SU-DHL-6 (cell line): ENCODE results near the gene ZFAND3.

Experiments
- H2AFZ ChIP-seq: fragments of 200-600 bp; sonication (generic); 2 replicates; pipeline ENCODE4 v1.6.1; 2014; ENCODE audit warnings: low read depth, mild to moderate bottlenecking, moderate library complexity, mixed read lengths, antibody characterized with exemption, low read length; ENCODE audit not compliant: severe bottlenecking
- H3F3A ChIP-seq: fragments of 200-600 bp; shearing (Covaris generic); 2 replicates; pipeline ENCODE4 v1.6.0; 2016; ENCODE audit warnings: antibody characterized with exemption, mild to moderate bottlenecking; ENCODE audit not compliant: insufficient read depth
- H3K27ac ChIP-seq: fragments of 200-600 bp; sonication (generic); 2 replicates; pipeline ENCODE4 v1.5.1; 2016; ENCODE audit warnings: low read depth, mild to moderate bottlenecking, low read length, moderate library complexity, mixed read lengths
- H3K27me3 ChIP-seq: fragments of 200-600 bp; sonication (generic), shearing (Covaris generic); 2 replicates; pipeline ENCODE4 v1.6.0; 2014; ENCODE audit warnings: mild to moderate bottlenecking, low read length
- H3K36me3 ChIP-seq: fragments of 200-600 bp; sonication (generic); 2 replicates; pipeline ENCODE4 v1.6.1; 2014; ENCODE audit warnings: mild to moderate bottlenecking, low read length, mixed read lengths
- H3K4me2 ChIP-seq: fragments of 300-600, 200-600 bp; shearing (Covaris generic), sonication (generic); 2 replicates; pipeline ENCODE4 v1.6.0; 2014; ENCODE audit warnings: low read length, low read depth, mild to moderate bottlenecking; ENCODE audit not compliant: poor library complexity, severe bottlenecking
- H3K4me3 ChIP-seq: fragments of 200-600 bp; sonication (generic); 2 replicates; pipeline ENCODE4 v1.5.1; 2014; ENCODE audit warnings: antibody characterized with exemption, low read length, mild to moderate bottlenecking, mixed read lengths; ENCODE audit not compliant: insufficient read depth, poor library complexity, severe bottlenecking
- H3K79me2 ChIP-seq: fragments of 200-600 bp; sonication (generic); 2 replicates; pipeline ENCODE4 v1.6.1; 2014; ENCODE audit warnings: mild to moderate bottlenecking, low read length, moderate library complexity; ENCODE audit not compliant: insufficient read depth
- H3K9ac ChIP-seq: fragments of 200-600 bp; sonication (generic); 2 replicates; pipeline ENCODE4 v1.7.0; 2014; ENCODE audit warnings: mild to moderate bottlenecking, low read length
- H3K9me2 ChIP-seq: fragments of 200-600 bp; sonication (generic); replicated peaks from 2 replicates; pipeline ENCODE4 v1.6.1; 2014; ENCODE audit warnings: low read length; ENCODE audit not compliant: insufficient read depth
- H3K9me3 ChIP-seq: fragments of 200-600 bp; sonication (generic); 2 replicates; pipeline ENCODE4 v1.6.1; 2014; ENCODE audit warnings: low read length, mixed read lengths; ENCODE audit not compliant: insufficient read depth
- H4K20me1 ChIP-seq: fragments of 200-600 bp; sonication (generic); 2 replicates; pipeline ENCODE4 v1.6.1; 2014; ENCODE audit warnings: low read depth, mild to moderate bottlenecking, antibody characterized with exemption, low read length, moderate library complexity, mixed read lengths
- EZH2phosphoT487 ChIP-seq: fragments of 200-600 bp; sonication (generic), shearing (Covaris generic); conservative IDR thresholded peaks from 2 replicates; pipeline ENCODE4 v1.6.1; 2018; ENCODE audit warnings: mild to moderate bottlenecking, antibody characterized with exemption, low read length, moderate library complexity, mixed read lengths
- TF ChIP-seq, protein P1 (sequence below): fragments of 200-600 bp; sonication (generic); IDR thresholded peaks from one replicate; pipeline ENCODE4 v1.5.1; 2017; ENCODE audit warnings: antibody characterized with exemption, mild to moderate bottlenecking, low read length, moderate library complexity; ENCODE audit not compliant: insufficient read depth, poor library complexity, severe bottlenecking

The ZFAND3 gene

GRCh38 chr6:38158762-38159350 is 339.3 kb downstream of the ZFAND3 start:
- Histone ChIP-seq H4K20me1 (no peaks in the 10 kb centered on the region), H3K4me3 (no peak overlapping the region), H3K79me2 (no peaks in the 10 kb centered on the region), H3K27ac (no peak overlapping the region), H2AFZ (no peak overlapping the region), H3K9ac (no peak overlapping the region), H3K36me3 (no peaks in the 10 kb centered on the region), H3K4me2 (no peak overlapping the region), H3F3A (no peaks in the 10 kb centered on the region), H3K9me2 (no peaks in the 10 kb centered on the region), H3K27me3 (no peaks in the 10 kb centered on the region), H3K9me3 (no peaks in the 10 kb centered on the region)
- TF ChIP-seq, protein P1, sequence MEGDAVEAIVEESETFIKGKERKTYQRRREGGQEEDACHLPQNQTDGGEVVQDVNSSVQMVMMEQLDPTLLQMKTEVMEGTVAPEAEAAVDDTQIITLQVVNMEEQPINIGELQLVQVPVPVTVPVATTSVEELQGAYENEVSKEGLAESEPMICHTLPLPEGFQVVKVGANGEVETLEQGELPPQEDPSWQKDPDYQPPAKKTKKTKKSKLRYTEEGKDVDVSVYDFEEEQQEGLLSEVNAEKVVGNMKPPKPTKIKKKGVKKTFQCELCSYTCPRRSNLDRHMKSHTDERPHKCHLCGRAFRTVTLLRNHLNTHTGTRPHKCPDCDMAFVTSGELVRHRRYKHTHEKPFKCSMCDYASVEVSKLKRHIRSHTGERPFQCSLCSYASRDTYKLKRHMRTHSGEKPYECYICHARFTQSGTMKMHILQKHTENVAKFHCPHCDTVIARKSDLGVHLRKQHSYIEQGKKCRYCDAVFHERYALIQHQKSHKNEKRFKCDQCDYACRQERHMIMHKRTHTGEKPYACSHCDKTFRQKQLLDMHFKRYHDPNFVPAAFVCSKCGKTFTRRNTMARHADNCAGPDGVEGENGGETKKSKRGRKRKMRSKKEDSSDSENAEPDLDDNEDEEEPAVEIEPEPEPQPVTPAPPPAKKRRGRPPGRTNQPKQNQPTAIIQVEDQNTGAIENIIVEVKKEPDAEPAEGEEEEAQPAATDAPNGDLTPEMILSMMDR, result no peak
- no peak for TF ChIP-seq EZH2phosphoT487

- Histone ChIP-seq H3F3A (no peaks in the 10 kb centered on the region), H3K79me2 (no peaks in the 10 kb centered on the region), H4K20me1 (no peaks in the 10 kb centered on the region), H3K27ac (no peak overlapping the region), H3K27me3 (no peaks in the 10 kb centered on the region), H3K4me2 (no peak overlapping the region), H2AFZ (no peak overlapping the region), H3K9me2 (no peaks in the 10 kb centered on the region), H3K36me3 (no peaks in the 10 kb centered on the region), H3K9me3 (no peaks in the 10 kb centered on the region), H3K9ac (no peak overlapping the region), H3K4me3 (no peak overlapping the region)
- TF ChIP-seq, protein P1, result no peak
- no peak for TF ChIP-seq EZH2phosphoT487
Measured at GRCh38 chr6:38159596-38159995, 340.1 kb downstream of the ZFAND3 start.

- Histone ChIP-seq H3K4me2 (no peak overlapping the region), H3K9me3 (no peaks in the 10 kb centered on the region), H3K27me3 (no peaks in the 10 kb centered on the region)
Measured at GRCh38 chr6:38160831-38161230, 341.3 kb downstream of the ZFAND3 start.

More at GRCh38 chr6:38160831-38161230, 341.3 kb downstream of the ZFAND3 start:
- H3K9ac ChIP-seq, result no peak overlapping the region
- H3K79me2 ChIP-seq, result no peaks in the 10 kb centered on the region
- no peak overlapping the region for H2AFZ ChIP-seq
- H3K9me2 ChIP-seq, result no peaks in the 10 kb centered on the region
- H3K27ac ChIP-seq, result no peak overlapping the region
- no peaks in the 10 kb centered on the region for H4K20me1 ChIP-seq
- TF ChIP-seq EZH2phosphoT487, result no peak
- TF ChIP-seq, protein P1, result no peak
- no peaks in the 10 kb centered on the region for H3F3A ChIP-seq
- H3K4me3 ChIP-seq, result no peak overlapping the region
- no peaks in the 10 kb centered on the region for H3K36me3 ChIP-seq
